WERI-Rb-1 (cell line): ENCODE data around the gene OS9.

Experiments
- DNase-seq: peaks from one replicate; pipeline ENCODE4 v3.0.0-alpha.2; 2020
- H3K27ac ChIP-seq: fragments of 250-450 bp; sonication (Bioruptor Pico); 2 replicates; pipeline ENCODE4 v1.5.1; 2020; ENCODE audit warnings: mild to moderate bottlenecking, moderate library complexity
- H3K27me3 ChIP-seq: fragments of 250-450 bp; sonication (Bioruptor Pico); 2 replicates; pipeline ENCODE4 v1.5.1; 2021; ENCODE audit warnings: mild to moderate bottlenecking, low read depth, moderate library complexity; ENCODE audit not compliant: insufficient read depth, severe bottlenecking
- H3K36me3 ChIP-seq: fragments of 250-450 bp; sonication (Bioruptor Pico); 2 replicates; pipeline ENCODE4 v1.5.1; 2020; ENCODE audit warnings: mild to moderate bottlenecking, moderate library complexity
- H3K4me3 ChIP-seq: 2 replicates; pipeline ENCODE4 v1.5.1; 2011; ENCODE audit warnings: low read depth, mild to moderate bottlenecking, control low read depth, low read length
- H3K9me3 ChIP-seq: fragments of 250-450 bp; sonication (Bioruptor Pico); 2 replicates; pipeline ENCODE4 v1.5.1; 2021; ENCODE audit warnings: mild to moderate bottlenecking, moderate library complexity; ENCODE audit not compliant: severe bottlenecking
- TF ChIP-seq, protein P1 (sequence below): IDR thresholded peaks from 2 replicates; pipeline ENCODE4 v1.5.1; 2011; ENCODE audit warnings: low read depth, mild to moderate bottlenecking, control low read depth, inconsistent platforms, low read length

The OS9 gene

DNA sequence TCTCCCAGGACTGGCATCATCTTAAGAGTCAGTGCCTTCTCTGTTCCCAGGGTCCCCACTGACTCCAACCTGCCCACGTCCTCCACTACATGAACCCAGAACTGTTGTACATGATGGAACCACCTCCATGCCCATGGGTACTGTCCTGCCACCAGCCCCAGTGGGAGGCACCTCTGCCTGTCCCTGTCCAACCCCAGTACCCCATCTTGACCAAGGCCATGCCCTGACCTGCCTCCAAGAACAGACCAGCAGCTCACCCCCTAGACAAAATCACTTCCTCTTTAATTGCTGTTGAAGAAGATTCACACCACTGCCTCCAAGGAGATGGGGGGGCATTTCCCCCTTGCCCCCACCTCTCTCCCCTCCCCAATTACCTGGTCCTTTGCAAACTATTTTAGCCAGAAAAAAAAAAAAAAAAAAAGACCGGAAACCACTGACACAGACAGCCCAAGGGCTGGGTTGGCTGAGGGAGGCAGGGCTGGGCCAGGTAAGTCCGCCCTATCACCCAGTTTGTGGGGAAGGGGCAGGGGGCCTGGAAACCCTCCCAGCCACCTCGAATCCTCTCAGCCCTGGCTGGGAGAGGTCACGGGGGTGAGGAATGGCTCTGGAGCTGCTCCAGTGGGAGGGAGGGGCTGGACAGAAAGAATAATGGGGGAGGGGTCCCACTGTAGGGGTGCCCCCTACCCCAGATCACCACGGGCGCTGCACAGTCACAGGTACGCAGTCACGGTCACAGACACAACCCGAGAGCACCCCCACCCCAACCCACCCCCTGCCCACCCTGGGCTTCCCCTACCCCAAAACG lies 31.2 kb downstream of the OS9 start:
- Histone ChIP-seq H3K27me3 (no peaks in the 10 kb centered on the region), H3K36me3 (peaks cover 17% of the 10 kb centered on the region), H3K9me3 (no peaks in the 10 kb centered on the region), H3K27ac (no peak overlapping the region), H3K4me3 (no peak overlapping the region)
- DNase-seq, result no peak
- TF ChIP-seq, protein P1, sequence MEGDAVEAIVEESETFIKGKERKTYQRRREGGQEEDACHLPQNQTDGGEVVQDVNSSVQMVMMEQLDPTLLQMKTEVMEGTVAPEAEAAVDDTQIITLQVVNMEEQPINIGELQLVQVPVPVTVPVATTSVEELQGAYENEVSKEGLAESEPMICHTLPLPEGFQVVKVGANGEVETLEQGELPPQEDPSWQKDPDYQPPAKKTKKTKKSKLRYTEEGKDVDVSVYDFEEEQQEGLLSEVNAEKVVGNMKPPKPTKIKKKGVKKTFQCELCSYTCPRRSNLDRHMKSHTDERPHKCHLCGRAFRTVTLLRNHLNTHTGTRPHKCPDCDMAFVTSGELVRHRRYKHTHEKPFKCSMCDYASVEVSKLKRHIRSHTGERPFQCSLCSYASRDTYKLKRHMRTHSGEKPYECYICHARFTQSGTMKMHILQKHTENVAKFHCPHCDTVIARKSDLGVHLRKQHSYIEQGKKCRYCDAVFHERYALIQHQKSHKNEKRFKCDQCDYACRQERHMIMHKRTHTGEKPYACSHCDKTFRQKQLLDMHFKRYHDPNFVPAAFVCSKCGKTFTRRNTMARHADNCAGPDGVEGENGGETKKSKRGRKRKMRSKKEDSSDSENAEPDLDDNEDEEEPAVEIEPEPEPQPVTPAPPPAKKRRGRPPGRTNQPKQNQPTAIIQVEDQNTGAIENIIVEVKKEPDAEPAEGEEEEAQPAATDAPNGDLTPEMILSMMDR, result no peak

DNA sequence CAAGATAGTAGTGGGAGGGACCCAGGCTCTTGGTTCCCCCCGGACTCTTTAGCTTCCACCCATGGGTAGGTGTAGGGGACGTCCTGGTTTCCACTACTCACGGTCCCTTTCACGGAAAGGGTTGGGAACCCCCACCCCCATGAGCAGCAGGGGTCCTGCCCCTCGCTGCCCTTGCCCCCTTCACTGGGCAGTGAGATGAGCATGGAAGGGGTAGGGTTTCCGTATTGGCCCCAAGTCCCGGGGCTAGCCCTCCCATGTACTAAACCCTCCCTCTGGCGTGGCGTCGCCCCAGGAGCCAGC lies 31.9 kb downstream of the OS9 start:
- no peaks in the 10 kb centered on the region for H3K27me3 ChIP-seq
- TF ChIP-seq, protein P1, result no peak
- H3K9me3 ChIP-seq, result no peaks in the 10 kb centered on the region
- peaks cover 13% of the 10 kb centered on the region for H3K36me3 ChIP-seq
- peak overlapping the region; percentile 76 for H3K27ac ChIP-seq
- no peak for DNase-seq
- H3K4me3 ChIP-seq, result peak overlapping the region; percentile 52

DNA sequence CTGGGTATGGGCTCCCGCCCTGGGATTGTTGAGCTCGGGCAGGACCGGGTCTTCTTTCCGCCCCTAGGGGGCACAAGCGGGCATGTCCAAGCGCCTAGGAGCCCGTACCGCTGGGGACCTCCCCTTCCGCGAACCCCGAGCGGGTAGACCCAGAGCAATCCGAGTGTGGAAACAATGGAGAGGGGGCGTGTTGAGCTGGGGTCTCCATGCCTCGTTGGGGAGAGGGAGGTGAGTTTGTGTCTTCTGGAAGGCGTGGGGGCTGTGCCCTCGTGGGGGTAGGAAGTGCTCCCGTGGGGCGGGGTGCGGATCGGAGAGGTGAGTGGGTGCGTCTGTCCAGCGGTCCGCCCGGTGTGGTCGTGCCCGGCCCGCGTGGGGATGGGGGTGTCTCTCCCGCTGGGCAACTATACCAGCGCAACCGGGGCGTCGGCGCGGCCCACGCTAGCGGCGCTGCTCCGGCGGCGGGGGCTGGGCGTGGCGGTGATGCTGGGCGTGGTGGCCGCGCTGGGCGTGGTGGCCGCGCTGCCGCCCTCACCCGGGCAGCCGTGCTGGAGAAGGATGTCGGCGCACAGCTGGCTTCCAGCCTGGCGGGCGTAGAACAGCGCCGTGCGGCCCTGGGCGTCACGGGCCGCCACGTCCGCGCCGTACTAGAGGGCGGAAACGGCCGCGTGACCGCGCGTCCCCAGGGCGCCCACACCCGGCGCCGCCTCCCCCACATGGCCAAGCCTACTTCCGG lies 32.4 kb downstream of the OS9 start:
- peak; percentile 93 for DNase-seq
- Histone ChIP-seq H3K27ac (peak overlapping the region; percentile 76), H3K4me3 (peak overlapping the region; percentile 52), H3K27me3 (no peaks in the 10 kb centered on the region), H3K36me3 (peaks cover 13% of the 10 kb centered on the region), H3K9me3 (no peaks in the 10 kb centered on the region)
- TF ChIP-seq, protein P1, result peak; percentile 94

DNA sequence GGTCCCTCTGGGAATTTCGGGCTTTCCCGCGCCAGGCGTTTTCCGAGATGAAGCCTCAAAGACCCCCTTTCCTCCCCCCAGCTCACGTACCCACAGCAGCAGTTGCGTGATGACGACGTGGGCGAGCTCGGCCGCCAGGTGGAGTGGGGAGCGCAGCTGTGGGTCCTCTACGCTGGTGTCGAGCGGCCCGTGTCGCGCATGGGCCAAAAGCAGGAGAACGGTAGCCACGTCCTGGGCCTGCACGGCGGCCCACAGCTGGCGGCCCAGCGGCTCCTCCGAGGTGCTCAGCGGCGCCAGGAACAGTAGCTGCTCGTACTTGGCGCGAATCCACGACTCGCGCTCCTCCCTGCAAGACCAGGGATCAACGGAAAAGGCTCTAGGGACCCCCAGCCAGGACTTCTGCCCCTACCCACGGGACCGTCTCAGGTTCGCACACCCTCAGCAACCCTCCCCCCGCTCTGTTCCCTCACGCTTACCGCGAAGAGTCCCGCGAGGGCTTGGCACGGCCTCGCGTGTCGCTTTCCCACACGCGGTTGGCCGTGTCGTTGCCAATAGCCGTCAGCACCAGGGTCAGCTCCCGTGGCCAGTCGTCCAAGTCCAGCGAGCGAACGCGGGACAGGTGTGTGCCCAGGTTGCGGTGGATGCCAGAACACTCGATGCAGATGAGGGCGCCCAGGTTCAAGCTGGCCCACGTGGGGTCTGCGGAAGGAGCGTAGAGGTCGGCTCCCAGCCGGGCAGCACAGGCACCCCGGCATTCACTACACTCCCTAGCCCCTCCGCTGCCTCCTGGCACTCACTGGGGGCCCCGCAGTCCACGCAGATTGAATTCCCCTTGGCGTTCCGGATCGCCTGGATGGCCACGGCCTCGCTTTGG lies 33.2 kb downstream of the OS9 start:
- TF ChIP-seq, protein P1, result peak; percentile 51
- H3K27me3 ChIP-seq, result no peaks in the 10 kb centered on the region
- H3K36me3 ChIP-seq, result peaks cover 8% of the 10 kb centered on the region
- peak overlapping the region; percentile 52 for H3K4me3 ChIP-seq
- peak overlapping the region; percentile 76 for H3K27ac ChIP-seq
- peak; percentile 52 for DNase-seq
- H3K9me3 ChIP-seq, result no peaks in the 10 kb centered on the region

DNA sequence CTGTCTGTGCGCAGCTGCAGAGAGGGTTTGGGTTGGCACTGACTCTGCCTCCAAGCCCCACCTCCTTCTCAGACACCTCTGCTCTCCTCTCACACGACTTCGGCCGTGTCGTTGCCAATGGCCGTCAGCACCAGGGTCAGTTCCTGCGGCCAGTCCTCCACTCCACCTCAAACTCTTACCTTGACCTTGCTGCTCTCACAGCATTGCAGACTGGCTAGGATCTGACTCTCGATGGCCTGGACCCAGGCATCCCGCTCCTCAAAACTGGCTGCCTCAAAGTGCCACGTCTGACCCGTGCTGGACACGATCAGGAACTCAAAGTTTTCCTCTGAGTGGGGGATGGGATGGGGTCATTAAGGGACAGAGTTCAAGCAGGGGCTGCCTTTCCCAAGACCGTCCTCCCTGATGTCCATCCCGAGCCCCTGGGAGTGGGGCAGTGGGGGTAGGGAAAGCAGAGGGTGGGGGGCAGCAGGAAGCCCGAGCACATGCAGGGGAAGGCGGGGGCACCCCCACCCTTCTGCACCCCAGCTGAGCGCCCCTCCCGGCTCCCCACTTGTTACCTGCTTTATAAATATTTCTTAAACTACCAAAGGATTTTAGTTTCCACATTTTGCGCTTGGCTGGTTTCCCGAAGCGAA lies 33.9 kb downstream of the OS9 start:
- DNase-seq, result no peak
- Histone ChIP-seq H3K36me3 (peaks cover 8% of the 10 kb centered on the region), H3K4me3 (no peak overlapping the region), H3K27me3 (no peaks in the 10 kb centered on the region), H3K27ac (no peak overlapping the region), H3K9me3 (no peaks in the 10 kb centered on the region)
- TF ChIP-seq, protein P1, result no peak
